ENCODE data around the gene KCMF1. TPM values are rescaled to one million over a fixed set of nuclear protein-coding genes. Genes with fewer than 3 reads are reported as not detected.

Gene KCMF1
- total and polyA plus RNA-seq, 8 donors = 2.3 to 88.4 (median 44.5) TPM

- Histone ChIP-seq H3K4me3 (no peak overlapping the region), H3K4me1 (peaks cover 9 to 91% (median 58%) of the 10 kb centered on the region in 4 donors), H3K36me3 (peaks cover 0 to 3% (median 0%) of the 10 kb centered on the region in 4 donors), H3K27ac (no peak overlapping the region), H3K9me3 (no peaks in the 10 kb centered on the region), H3K27me3 (no peaks in the 10 kb centered on the region)
- 81 to 97% (median 89%) methylated on average over 6 of the region's 6 CpGs for WGBS, 5 donors
- DNase-seq = peak in 1 of 2 donors; percentile 24
- intact Hi-C loops (cut with DNase I; ENCODE audit: low total_unique reads) = no loop called here
- TF ChIP-seq POLR2AphosphoS5 (IDR thresholded peaks at IDR 0.05) (no peak), CTCF (IDR thresholded peaks at IDR 0.05) (no peak), POLR2A (IDR thresholded peaks at IDR 0.05) (no peak), EP300 (IDR thresholded peaks at IDR 0.05) (no peak)
These were observed 9.5 kb downstream of the KCMF1 start for GRCh38 chr2:84980263-84980983.

GRCh38 chr2:84986018-84986417, 15.1 kb downstream of the KCMF1 start:
- Histone ChIP-seq H3K27me3 (no peaks in the 10 kb centered on the region), H3K9me3 (no peaks in the 10 kb centered on the region), H3K4me3 (no peak overlapping the region), H3K27ac (no peak overlapping the region), H3K36me3 (peaks cover 0 to 3% (median 0%) of the 10 kb centered on the region in 4 donors), H3K4me1 (peaks cover 16 to 88% (median 62%) of the 10 kb centered on the region in 4 donors)
- no peak for TF ChIP-seq EP300 (IDR thresholded peaks at IDR 0.05)
- WGBS, 5 donors = 87 to 98% (median 97%) methylated on average over 1 of the region's 1 CpG
- no peak for DNase-seq
- intact Hi-C loops (cut with DNase I; ENCODE audit: low total_unique reads) = no loop called here

GRCh38 chr2:84989422-84989821, 18.5 kb downstream of the KCMF1 start:
- no peak for DNase-seq
- Histone ChIP-seq H3K36me3 (no peaks in the 10 kb centered on the region), H3K4me1 (peaks cover 23 to 81% (median 56%) of the 10 kb centered on the region in 4 donors), H3K27me3 (no peaks in the 10 kb centered on the region), H3K27ac (no peak overlapping the region), H3K4me3 (no peak overlapping the region), H3K9me3 (no peaks in the 10 kb centered on the region)
- intact Hi-C loops (cut with DNase I; ENCODE audit: low total_unique reads) = no loop called here
- TF ChIP-seq POLR2AphosphoS5 (IDR thresholded peaks at IDR 0.05) (no peak), CTCF (IDR thresholded peaks at IDR 0.05) (no peak), EP300 (IDR thresholded peaks at IDR 0.05) (no peak), POLR2A (IDR thresholded peaks at IDR 0.05) (no peak)
- WGBS, 5 donors = 88 to 95% (median 92%) methylated on average over 2 of the region's 2 CpGs

- DNase-seq = no peak
- Histone ChIP-seq H3K27ac (no peak overlapping the region), H3K9me3 (no peaks in the 10 kb centered on the region), H3K4me1 (peaks cover 23 to 81% (median 54%) of the 10 kb centered on the region in 4 donors), H3K27me3 (no peaks in the 10 kb centered on the region), H3K36me3 (no peaks in the 10 kb centered on the region), H3K4me3 (no peak overlapping the region)
- intact Hi-C loops (cut with DNase I; ENCODE audit: low total_unique reads) = no loop called here
- TF ChIP-seq CTCF (IDR thresholded peaks at IDR 0.05) (no peak), POLR2A (IDR thresholded peaks at IDR 0.05) (no peak), POLR2AphosphoS5 (IDR thresholded peaks at IDR 0.05) (no peak), EP300 (IDR thresholded peaks at IDR 0.05) (no peak)
- 56 to 79% (median 77%) methylated on average over 1 of the region's 1 CpG for WGBS, 5 donors
These were observed 19.0 kb downstream of the KCMF1 start for GRCh38 chr2:84989927-84990326.
